CD14-positive monocyte (primary cell): ENCODE measurements around the gene DAB2IP. TPM values are rescaled to one million over a fixed set of nuclear protein-coding genes. Genes with fewer than 3 reads are reported as not detected.

Experiments
- DNase-seq, 3 donors: peaks; one replicate each; pipeline ENCODE4 v3.0.0-alpha.2; 2011 to 2022
- H2AFZ ChIP-seq: 2 replicates; pipeline ENCODE4 v1.6.0; 2012; ENCODE audit warnings: mild to moderate bottlenecking, low read depth, low read length, inconsistent platforms; ENCODE audit not compliant: insufficient read depth, poor library complexity, severe bottlenecking
- H3K27ac ChIP-seq, 2 donors: 1 replicate in 1 of 2; 2 replicates in 1 of 2; pipeline ENCODE4 v1.5.1; 2012 to 2013; ENCODE audit warnings: low read length in 2 of 2, control low read depth in 1 of 2, inconsistent platforms in 1 of 2, low read depth in 1 of 2, mild to moderate bottlenecking in 1 of 2
- H3K27me3 ChIP-seq, 2 donors: one replicate each; pipeline versions ENCODE4 v1.6.0 to v1.6.1; 2011 to 2013; ENCODE audit warnings: low read length in 2 of 2; ENCODE audit not compliant: control insufficient read depth in 2 of 2, insufficient read depth in 2 of 2
- H3K36me3 ChIP-seq, 2 donors: replicated peaks in 1 of 2; 1 replicate in 1 of 2; 2 replicates in 1 of 2; pipeline versions ENCODE4 v1.5.1 to v1.6.1; 2012 to 2013; ENCODE audit warnings: low read length in 2 of 2, control low read depth in 1 of 2, inconsistent platforms in 1 of 2, mild to moderate bottlenecking in 1 of 2; ENCODE audit not compliant: insufficient read depth in 2 of 2, control insufficient read depth in 1 of 2
- H3K4me1 ChIP-seq, 2 donors: 1 replicate in 1 of 2; 2 replicates in 1 of 2; pipeline versions ENCODE4 v1.5.1 to v1.6.1; 2012 to 2013; ENCODE audit warnings: low read length in 2 of 2, control low read depth in 1 of 2, inconsistent platforms in 1 of 2, mild to moderate bottlenecking in 1 of 2, moderate library complexity in 1 of 2; ENCODE audit not compliant: insufficient read depth in 2 of 2, control insufficient read depth in 1 of 2
- H3K4me2 ChIP-seq: replicated peaks from 2 replicates; pipeline ENCODE3; 2012; ENCODE audit warnings: low read length, moderate library complexity, mild to moderate bottlenecking; ENCODE audit not compliant: poor library complexity, severe bottlenecking; ENCODE audit errors: extremely low read depth
- H3K4me3 ChIP-seq, 3 experiments: fragments of 200-600 bp in 1 of 3; sonication (generic) in 1 of 3; replicated peaks in 1 of 3; 1 replicate in 2 of 3; 2 replicates in 1 of 3; pipeline ENCODE4 v1.5.1; 2011 to 2013; ENCODE audit warnings: low read length in 3 of 3, mild to moderate bottlenecking in 3 of 3, control low read depth in 2 of 3, low read depth in 2 of 3, inconsistent platforms in 1 of 3, moderate library complexity in 1 of 3
- H3K79me2 ChIP-seq: 2 replicates; pipeline ENCODE4 v1.6.0; 2012; ENCODE audit warnings: mild to moderate bottlenecking, control low read depth, inconsistent platforms, low read length, moderate library complexity; ENCODE audit not compliant: insufficient read depth
- H3K9ac ChIP-seq: 2 replicates; pipeline ENCODE4 v1.6.0; 2017; ENCODE audit warnings: low read length, mild to moderate bottlenecking; ENCODE audit not compliant: insufficient read depth, poor library complexity, severe bottlenecking
- H3K9me3 ChIP-seq, 2 donors: replicated peaks in 1 of 2; 1 replicate in 1 of 2; 2 replicates in 1 of 2; pipeline versions ENCODE4 v1.5.1 to v1.6.1; 2012 to 2013; ENCODE audit warnings: low read length in 2 of 2, control low read depth in 1 of 2; ENCODE audit not compliant: control insufficient read depth in 1 of 2, insufficient read depth in 1 of 2
- H4K20me1 ChIP-seq: 2 replicates; pipeline ENCODE4 v1.6.0; 2012; ENCODE audit warnings: mild to moderate bottlenecking, low read length, control low read depth, moderate library complexity; ENCODE audit not compliant: insufficient read depth
- H3K27ac Mint-ChIP-seq, 7 donors: one replicate each; pipeline ENCODE4 v1.8.0; 2020; ENCODE audit warnings: mild to moderate bottlenecking in 7 of 7, mixed read lengths in 7 of 7, moderate library complexity in 6 of 7, inconsistent platforms in 2 of 7
- H3K27me3 Mint-ChIP-seq, 3 donors: one replicate each; pipeline ENCODE4 v1.8.0; 2021 to 2022; ENCODE audit warnings: low read depth in 3 of 3, mild to moderate bottlenecking in 3 of 3, mixed read lengths in 3 of 3, moderate library complexity in 3 of 3, inconsistent platforms in 1 of 3
- H3K36me3 Mint-ChIP-seq, 2 donors: one replicate each; pipeline ENCODE4 v1.8.0; 2020; ENCODE audit warnings: mixed read lengths in 2 of 2, inconsistent platforms in 1 of 2, mild to moderate bottlenecking in 1 of 2
- H3K4me1 Mint-ChIP-seq: one replicate; pipeline ENCODE4 v1.8.0; 2020; ENCODE audit warnings: mild to moderate bottlenecking, mixed read lengths
- H3K4me3 Mint-ChIP-seq, 2 donors: one replicate each; pipeline ENCODE4 v1.8.0; 2020; ENCODE audit warnings: mild to moderate bottlenecking in 2 of 2, mixed read lengths in 2 of 2, moderate library complexity in 1 of 2
- H3K9me3 Mint-ChIP-seq, 7 donors: one replicate each; pipeline ENCODE4 v1.8.0; 2020 to 2022; ENCODE audit warnings: mixed read lengths in 7 of 7, mild to moderate bottlenecking in 6 of 7, moderate library complexity in 6 of 7, inconsistent platforms in 2 of 7
- WGBS: methylation state at CpG from one replicate; pipeline ENCODE4 v1.1.5; 2013; ENCODE audit warnings: missing lambda C conversion rate; ENCODE audit not compliant: insufficient coverage; 5-methylcytosine and 5-hydroxymethylcytosine counted together
- intact Hi-C, 2 donors: fragments of 100-400 bp; cut with micrococcal nuclease; formaldehyde crosslinking; loops; one replicate each; pipeline versions ENCODE4 v1.15.0 to v1.15.1; 2023
- polyA plus RNA-seq, 3 donors: library from polyadenylated mRNA; depleted of rRNA in 1 of 3; unstranded in 2 of 3; stranded (reverse) in 1 of 3; fragments of 300-500 nt in 2 of 3; fragments of >200 nt in 1 of 3; fragmentation: Illumina TruSeq in 2 of 3; gene quantifications; 1 replicate in 2 of 3; 2 replicates in 1 of 3; pipeline ENCODE4 v1.2.3, GENCODE V29; 2012 to 2021
- TF ChIP-seq, protein P1 (sequence below): fragments of 200-600 bp; IDR thresholded peaks from one replicate; pipeline ENCODE4 v1.8.0; 2022; ENCODE audit warnings: antibody characterized with exemption, mild to moderate bottlenecking

DAB2IP gene
- polyA plus RNA-seq, 3 donors, result 0.13 TPM; not detected in 2

DNA sequence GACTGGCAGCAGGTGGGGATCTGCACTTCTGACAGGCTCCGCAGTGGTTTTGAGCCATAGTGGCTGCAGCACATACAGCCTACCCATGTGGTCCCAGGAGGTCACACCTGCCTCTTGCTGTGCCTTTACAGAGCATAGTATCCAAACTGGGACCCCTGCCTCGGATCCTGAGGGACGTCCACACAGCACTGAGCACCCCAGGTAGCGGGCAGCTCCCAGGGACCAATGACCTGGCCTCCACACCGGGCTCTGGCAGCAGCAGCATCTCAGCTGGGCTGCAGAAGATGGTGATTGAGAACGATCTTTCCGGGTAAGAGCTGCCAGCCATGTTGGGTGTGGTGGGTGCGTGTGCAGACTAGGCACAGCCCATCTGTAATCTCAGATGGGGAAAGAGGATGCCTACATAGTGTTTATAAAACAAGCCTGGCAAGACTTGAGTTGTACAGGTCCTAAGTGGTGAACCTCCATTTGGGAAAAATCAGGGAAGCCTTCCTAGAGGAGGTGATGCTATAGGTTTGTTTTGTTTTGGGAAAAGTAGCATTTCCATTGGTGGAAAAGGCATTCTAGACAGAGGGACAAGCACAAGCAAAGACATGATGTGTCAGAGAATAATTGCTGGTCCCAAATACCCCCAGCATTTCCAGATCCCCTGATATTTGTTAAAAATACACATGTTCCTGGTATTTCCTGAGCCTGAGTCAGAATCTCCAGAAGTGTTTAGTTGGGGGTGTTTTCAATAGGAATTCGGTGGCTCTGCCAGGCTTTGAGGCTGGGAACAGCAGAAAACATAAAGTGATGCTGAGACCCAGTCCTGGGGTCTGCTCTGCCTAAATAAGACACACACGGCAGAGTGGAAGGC, 119.2 kb downstream of the DAB2IP start:
- Histone ChIP-seq H4K20me1 (no peaks in the 10 kb centered on the region), H3K4me3 (no peak overlapping the region), H3K9me3 (no peaks in the 10 kb centered on the region), H3K36me3 (no peaks in the 10 kb centered on the region), H3K4me2 (no peak overlapping the region), H2AFZ (no peak overlapping the region), H3K27me3 (no peaks in the 10 kb centered on the region), H3K79me2 (no peaks in the 10 kb centered on the region), H3K27ac (no peak overlapping the region), H3K9ac (no peak overlapping the region), H3K4me1 (no peaks in the 10 kb centered on the region)
- TF ChIP-seq, protein P1, sequence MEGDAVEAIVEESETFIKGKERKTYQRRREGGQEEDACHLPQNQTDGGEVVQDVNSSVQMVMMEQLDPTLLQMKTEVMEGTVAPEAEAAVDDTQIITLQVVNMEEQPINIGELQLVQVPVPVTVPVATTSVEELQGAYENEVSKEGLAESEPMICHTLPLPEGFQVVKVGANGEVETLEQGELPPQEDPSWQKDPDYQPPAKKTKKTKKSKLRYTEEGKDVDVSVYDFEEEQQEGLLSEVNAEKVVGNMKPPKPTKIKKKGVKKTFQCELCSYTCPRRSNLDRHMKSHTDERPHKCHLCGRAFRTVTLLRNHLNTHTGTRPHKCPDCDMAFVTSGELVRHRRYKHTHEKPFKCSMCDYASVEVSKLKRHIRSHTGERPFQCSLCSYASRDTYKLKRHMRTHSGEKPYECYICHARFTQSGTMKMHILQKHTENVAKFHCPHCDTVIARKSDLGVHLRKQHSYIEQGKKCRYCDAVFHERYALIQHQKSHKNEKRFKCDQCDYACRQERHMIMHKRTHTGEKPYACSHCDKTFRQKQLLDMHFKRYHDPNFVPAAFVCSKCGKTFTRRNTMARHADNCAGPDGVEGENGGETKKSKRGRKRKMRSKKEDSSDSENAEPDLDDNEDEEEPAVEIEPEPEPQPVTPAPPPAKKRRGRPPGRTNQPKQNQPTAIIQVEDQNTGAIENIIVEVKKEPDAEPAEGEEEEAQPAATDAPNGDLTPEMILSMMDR, result no peak
- Mint-ChIP-seq H3K27me3 (peaks cover 0 to 6% (median 2%) of the 10 kb centered on the region in 3 donors), H3K27ac (no peak overlapping the region), H3K9me3 (no peaks in the 10 kb centered on the region), H3K4me1 (no peaks in the 10 kb centered on the region), H3K36me3 (no peaks in the 10 kb centered on the region), H3K4me3 (no peak overlapping the region)
- DNase-seq, result no peak
- intact Hi-C loops, result no loop called here
- 94% methylated on average over 8 of the region's 10 CpGs for WGBS

DNA sequence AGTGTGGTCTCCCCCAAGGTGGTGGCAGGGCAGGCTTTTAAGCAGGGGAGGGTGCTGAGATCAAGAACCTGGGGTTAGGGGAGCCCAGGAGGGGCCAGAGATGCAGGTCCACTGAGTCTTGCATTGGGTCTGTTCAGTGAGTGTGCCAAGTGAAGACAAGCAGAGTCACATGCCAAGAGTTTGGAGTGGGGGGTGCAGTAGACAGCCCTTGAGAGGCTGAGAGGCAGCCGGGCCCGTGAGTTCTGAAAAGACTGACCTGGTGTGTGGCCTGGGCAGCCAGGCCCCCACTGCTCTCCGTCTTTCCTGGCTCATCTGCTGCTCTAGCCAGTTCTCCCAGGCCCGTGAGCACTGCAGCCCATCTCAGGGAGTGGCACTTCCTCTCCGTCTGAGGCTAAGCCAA, 120.0 kb downstream of the DAB2IP start:
- WGBS, result 85% methylated on average over 5 of the region's 5 CpGs
- TF ChIP-seq, protein P1, result no peak
- H3K9me3 Mint-ChIP-seq, result no peaks in the 10 kb centered on the region
- Histone ChIP-seq H3K4me2 (no peak overlapping the region), H4K20me1 (no peaks in the 10 kb centered on the region), H3K27ac (no peak overlapping the region), H3K4me1 (no peaks in the 10 kb centered on the region), H2AFZ (no peak overlapping the region), H3K9me3 (no peaks in the 10 kb centered on the region), H3K4me3 (no peak overlapping the region), H3K36me3 (no peaks in the 10 kb centered on the region), H3K9ac (no peak overlapping the region), H3K79me2 (no peaks in the 10 kb centered on the region), H3K27me3 (no peaks in the 10 kb centered on the region)
- no peaks in the 10 kb centered on the region for H3K4me1 Mint-ChIP-seq
- no peak for DNase-seq
- H3K27me3 Mint-ChIP-seq, result peaks cover 0 to 6% (median 2%) of the 10 kb centered on the region in 3 donors
- H3K4me3 Mint-ChIP-seq, result no peak overlapping the region
- H3K27ac Mint-ChIP-seq, result no peak overlapping the region
- H3K36me3 Mint-ChIP-seq, result no peaks in the 10 kb centered on the region
- intact Hi-C loops, result no loop called here
